Measurements from ENCODE around the gene IER2.

The IER2 gene

GRCh38 chr19:13122275-13122878, 27.8 kb upstream of the IER2 start:
- Histone ChIP-seq H3K4me3 (no peak overlapping the region), H3K4me2 (peak overlapping the region in 7 of 11 experiments; percentile 22 to 98 (median 97); a peak in 8 of 22 replicates), H3K27me3 (no peaks in the 10 kb centered on the region), H3K9ac (peak overlapping the region in 9 of 11 experiments; percentile 7 to 99 (median 98); a peak in 9 of 22 replicates), H4K20me1 (peaks cover 80 to 87% (median 85%) of the 10 kb centered on the region in 11 experiments), H3K36me3 (peaks cover 50 to 82% (median 68%) of the 10 kb centered on the region in 11 experiments), H3K4me1 (peaks cover 52 to 72% (median 58%) of the 10 kb centered on the region in 10 experiments), H3K27ac (peak overlapping the region in 1 of 11 experiments; percentile 24; a peak in 1 of 22 replicates), H3K9me3 (replicated peaks in 1 of 11) (no peaks in the 10 kb centered on the region)
- TF ChIP-seq Cebpa-rat (IDR thresholded peaks at IDR 0.05): no peak

- Histone ChIP-seq H3K27ac (no peak overlapping the region), H3K36me3 (peaks cover 50 to 90% (median 75%) of the 10 kb centered on the region in 11 experiments), H3K9ac (peak overlapping the region in 6 of 11 experiments; percentile 10 to 99 (median 27); a peak in 6 of 22 replicates), H3K4me1 (peaks cover 57 to 77% (median 62%) of the 10 kb centered on the region in 10 experiments), H3K4me3 (no peak overlapping the region), H3K27me3 (no peaks in the 10 kb centered on the region), H3K4me2 (no peak overlapping the region), H3K9me3 (replicated peaks in 1 of 11) (no peaks in the 10 kb centered on the region), H4K20me1 (peaks cover 89 to 96% (median 94%) of the 10 kb centered on the region in 11 experiments)
- TF ChIP-seq Cebpa-rat (IDR thresholded peaks at IDR 0.05): no peak
These were observed 26.9 kb upstream of the IER2 start for GRCh38 chr19:13122980-13123957.

- Histone ChIP-seq H3K36me3 (peaks cover 49 to 99% (median 82%) of the 10 kb centered on the region in 11 experiments), H3K4me2 (peak overlapping the region in 10 of 11 experiments; percentile 2 to 55 (median 39); a peak in 16 of 22 replicates), H3K27ac (no peak overlapping the region), H3K9me3 (replicated peaks in 1 of 11) (no peaks in the 10 kb centered on the region), H3K4me3 (no peak overlapping the region), H4K20me1 (peaks cover 97 to 100% (median 100%) of the 10 kb centered on the region in 11 experiments), H3K27me3 (no peaks in the 10 kb centered on the region), H3K4me1 (peaks cover 32 to 73% (median 52%) of the 10 kb centered on the region in 10 experiments), H3K9ac (peak overlapping the region in 3 of 11 experiments; percentile 6 to 32 (median 9); a peak in 1 of 22 replicates)
- TF ChIP-seq Cebpa-rat (IDR thresholded peaks at IDR 0.05): no peak
These were observed 23.2 kb upstream of the IER2 start for GRCh38 chr19:13127051-13127450.

GRCh38 chr19:13127811-13128575, 22.2 kb upstream of the IER2 start:
- peaks cover 46 to 99% (median 83%) of the 10 kb centered on the region in 11 experiments; a peak in 21 of 22 replicates for H3K36me3 ChIP-seq
- no peaks in the 10 kb centered on the region for H3K27me3 ChIP-seq
- peaks cover 30 to 76% (median 57%) of the 10 kb centered on the region in 10 experiments for H3K4me1 ChIP-seq
- no peak overlapping the region for H3K4me3 ChIP-seq
- peak overlapping the region in 10 of 11 experiments; percentile 10 to 55 (median 39); a peak in 12 of 22 replicates for H3K4me2 ChIP-seq
- peaks cover 97 to 100% (median 100%) of the 10 kb centered on the region in 11 experiments for H4K20me1 ChIP-seq
- TF ChIP-seq Cebpa-rat (IDR thresholded peaks at IDR 0.05): no peak
- no peaks in the 10 kb centered on the region for H3K9me3 ChIP-seq (replicated peaks in 1 of 11)
- H3K27ac ChIP-seq: peak overlapping the region in 6 of 11 experiments; percentile 5 to 40 (median 26); a peak in 5 of 22 replicates
- H3K9ac ChIP-seq: peak overlapping the region in 5 of 11 experiments; percentile 2 to 42 (median 21); a peak in 7 of 22 replicates

GRCh38 chr19:13128583-13128982, 21.6 kb upstream of the IER2 start:
- H3K4me1 ChIP-seq: peaks cover 30 to 72% (median 58%) of the 10 kb centered on the region in 10 experiments
- H3K9me3 ChIP-seq (replicated peaks in 1 of 11): no peaks in the 10 kb centered on the region
- H4K20me1 ChIP-seq: peaks cover 97 to 100% (median 100%) of the 10 kb centered on the region in 11 experiments
- H3K4me2 ChIP-seq: peak overlapping the region in 6 of 11 experiments; percentile 5 to 53 (median 14); a peak in 4 of 22 replicates
- peak overlapping the region in 6 of 11 experiments; percentile 5 to 40 (median 26); a peak in 6 of 22 replicates for H3K27ac ChIP-seq
- H3K27me3 ChIP-seq: no peaks in the 10 kb centered on the region
- no peak for TF ChIP-seq Cebpa-rat (IDR thresholded peaks at IDR 0.05)
- peaks cover 42 to 99% (median 81%) of the 10 kb centered on the region in 11 experiments; a peak in 21 of 22 replicates for H3K36me3 ChIP-seq
- H3K4me3 ChIP-seq: no peak overlapping the region
- H3K9ac ChIP-seq: peak overlapping the region in 6 of 11 experiments; percentile 2 to 29 (median 15); a peak in 5 of 22 replicates

GRCh38 chr19:13129384-13129783, 20.8 kb upstream of the IER2 start:
- no peak for TF ChIP-seq Cebpa-rat (IDR thresholded peaks at IDR 0.05)
- no peak overlapping the region for H3K4me3 ChIP-seq
- peaks cover 40 to 99% (median 82%) of the 10 kb centered on the region in 11 experiments; a peak in 21 of 22 replicates for H3K36me3 ChIP-seq
- peaks cover 30 to 75% (median 58%) of the 10 kb centered on the region in 10 experiments for H3K4me1 ChIP-seq
- H3K9ac ChIP-seq: peak overlapping the region in 3 of 11 experiments; percentile 16 to 29 (median 21); a peak in 1 of 22 replicates
- peak overlapping the region in 2 of 11 experiments; percentile 5 to 11; a peak in 3 of 22 replicates for H3K4me2 ChIP-seq
- H4K20me1 ChIP-seq: peaks cover 97 to 100% (median 100%) of the 10 kb centered on the region in 11 experiments
- no peaks in the 10 kb centered on the region for H3K9me3 ChIP-seq (replicated peaks in 1 of 11)
- H3K27ac ChIP-seq: peak overlapping the region in 1 of 11 experiments; percentile 40; a peak in 2 of 22 replicates
- no peaks in the 10 kb centered on the region for H3K27me3 ChIP-seq

GRCh38 chr19:13130886-13131490, 19.2 kb upstream of the IER2 start:
- 0 out of 22 replicates have a peak overlapping the region, but pooled peaks of 1 of the 11 experiments have one; percentile 2 for H3K9ac ChIP-seq
- H3K4me1 ChIP-seq: peaks cover 27 to 66% (median 52%) of the 10 kb centered on the region in 10 experiments
- H3K4me3 ChIP-seq: no peak overlapping the region
- H3K4me2 ChIP-seq: peak overlapping the region in 5 of 11 experiments; percentile 17 to 66 (median 33); a peak in 9 of 22 replicates
- no peaks in the 10 kb centered on the region for H3K27me3 ChIP-seq
- peaks cover 97 to 100% (median 100%) of the 10 kb centered on the region in 11 experiments for H4K20me1 ChIP-seq
- H3K9me3 ChIP-seq (replicated peaks in 1 of 11): no peaks in the 10 kb centered on the region
- H3K36me3 ChIP-seq: peaks cover 47 to 99% (median 82%) of the 10 kb centered on the region in 11 experiments
- no peak for TF ChIP-seq Cebpa-rat (IDR thresholded peaks at IDR 0.05)
- H3K27ac ChIP-seq: peak overlapping the region in 1 of 11 experiments; percentile 28; a peak in 2 of 22 replicates
